Kidney (tissue), 14 donors: ENCODE data around the gene TBL3. TPM values are rescaled to one million over a fixed set of nuclear protein-coding genes. Genes with fewer than 3 reads are reported as not detected.

Experiments
- DNase-seq, 5 donors: peaks; one replicate each; pipeline ENCODE4 v3.0.0-alpha.2; 2013 to 2020
- FAIRE-seq: peaks from 2 replicates; lab custom pipeline; 2012; peaks lifted over from hg19 to GRCh38; lab: Jason Lieb, UNC
- H3K27ac ChIP-seq, 2 donors: one replicate each; pipeline ENCODE4 v1.7.0; 2013; ENCODE audit warnings: low read depth in 2 of 2, low read length in 2 of 2, inconsistent platforms in 1 of 2
- H3K27me3 ChIP-seq: one replicate; pipeline ENCODE4 v1.7.1; 2013; ENCODE audit warnings: low read length, inconsistent platforms; ENCODE audit not compliant: control insufficient read depth, insufficient read depth
- H3K36me3 ChIP-seq, 3 donors: one replicate each; pipeline versions ENCODE4 v1.7.0 to v1.7.1; 2013; ENCODE audit warnings: low read length in 3 of 3, control low read depth in 1 of 3, inconsistent platforms in 1 of 3; ENCODE audit not compliant: insufficient read depth in 3 of 3, control insufficient read depth in 2 of 3
- H3K4me1 ChIP-seq, 3 donors: one replicate each; pipeline versions ENCODE4 v1.7.0 to v1.7.1; 2013; ENCODE audit warnings: low read length in 3 of 3, inconsistent platforms in 1 of 3, low read depth in 1 of 3; ENCODE audit not compliant: control insufficient read depth in 2 of 3, insufficient read depth in 2 of 3
- H3K4me3 ChIP-seq, 3 donors: one replicate each; pipeline versions ENCODE4 v1.7.0 to v1.8.1; 2013; ENCODE audit warnings: low read length in 3 of 3, control low read depth in 1 of 3, inconsistent platforms in 1 of 3
- H3K9ac ChIP-seq, 3 donors: one replicate each; pipeline versions ENCODE4 v1.7.0 to v1.7.1; 2013; ENCODE audit warnings: low read length in 3 of 3, control low read depth in 1 of 3, inconsistent platforms in 1 of 3
- H3K9me3 ChIP-seq, 3 donors: one replicate each; pipeline versions ENCODE4 v1.7.0 to v1.7.1; 2013; ENCODE audit warnings: low read length in 3 of 3, control low read depth in 1 of 3, inconsistent platforms in 1 of 3; ENCODE audit not compliant: control insufficient read depth in 2 of 3, insufficient read depth in 1 of 3
- intact Hi-C: fragments of 100-400 bp; cut with DNase I; formaldehyde crosslinking; loops from one replicate; pipeline ENCODE4 v1.11.1; 2022
- polyA plus RNA-seq: library from polyadenylated mRNA; stranded (reverse); fragments of 350-450 nt; fragmentation: Illumina TruSeq; extraction: RNeasy Lipid Tissue Mini Kit (QIAGEN cat#74804); gene quantifications from one replicate; pipeline ENCODE4 v1.2.3, GENCODE V29; 2014; ENCODE audit warnings: low read depth, low replicate concordance; ENCODE audit not compliant: insufficient read depth
- total RNA-seq: library from RNA; stranded (reverse); fragmentation: NEBNext Ultra II Directional; extraction: Animal tissue kit (Norgen Biotek cat#: 25700); gene quantifications from one replicate; pipeline ENCODE4 v1.2.1, GENCODE V29; 2021
- TF ChIP-seq, protein P1 (sequence below): IDR thresholded peaks from 3 replicates; pipeline ENCODE4 v1.5.1; 2012; ENCODE audit warnings: mild to moderate bottlenecking, moderate library complexity, borderline replicate concordance; ENCODE audit not compliant: insufficient read depth; ENCODE audit errors: extremely low read depth
- donor health status: control.
- donor health status: control.
- donor health status: control.
- donor health status: control.
- donor health status: control.
- donor health status: DM: yes; HTN: yes; CAD: no.
- donor health status: Normal renal cell carcinoma (clear cell type).

The TBL3 gene
- total and polyA plus RNA-seq, 2 donors from 2014 or later = 33.3 to 38.5 TPM

DNA sequence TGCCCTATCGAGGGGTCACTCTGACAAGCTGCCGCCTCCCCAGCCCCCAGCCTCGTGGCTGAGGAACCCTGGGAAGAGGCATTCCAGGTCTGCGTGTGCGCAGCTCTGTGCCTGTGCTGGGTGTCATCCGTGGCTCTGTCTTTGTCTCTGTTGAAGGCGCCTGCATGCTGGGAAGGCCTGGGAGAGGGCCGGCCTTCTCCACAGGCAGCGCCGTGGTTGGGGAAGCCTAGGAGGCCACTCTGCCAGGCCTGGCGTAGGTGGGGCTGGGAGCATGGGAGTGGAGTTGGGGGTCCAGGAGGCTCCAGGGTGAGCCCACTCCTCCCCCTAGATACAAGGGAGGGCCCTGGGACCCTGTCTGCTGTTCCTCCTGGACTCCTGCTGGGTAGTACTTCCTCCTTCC, 58.2 kb downstream of the TBL3 start:
- Histone ChIP-seq H3K27me3 (no peaks in the 10 kb centered on the region), H3K9ac (no peak overlapping the region), H3K4me3 (peak overlapping the region in 1 of 3 donors; percentile 82), H3K4me1 (peaks cover 0 to 30% (median 0%) of the 10 kb centered on the region in 3 donors), H3K36me3 (no peaks in the 10 kb centered on the region), H3K27ac (no peak overlapping the region), H3K9me3 (no peaks in the 10 kb centered on the region)
- DNase-seq (no peak), FAIRE-seq (no peak)
- TF ChIP-seq, protein P1, sequence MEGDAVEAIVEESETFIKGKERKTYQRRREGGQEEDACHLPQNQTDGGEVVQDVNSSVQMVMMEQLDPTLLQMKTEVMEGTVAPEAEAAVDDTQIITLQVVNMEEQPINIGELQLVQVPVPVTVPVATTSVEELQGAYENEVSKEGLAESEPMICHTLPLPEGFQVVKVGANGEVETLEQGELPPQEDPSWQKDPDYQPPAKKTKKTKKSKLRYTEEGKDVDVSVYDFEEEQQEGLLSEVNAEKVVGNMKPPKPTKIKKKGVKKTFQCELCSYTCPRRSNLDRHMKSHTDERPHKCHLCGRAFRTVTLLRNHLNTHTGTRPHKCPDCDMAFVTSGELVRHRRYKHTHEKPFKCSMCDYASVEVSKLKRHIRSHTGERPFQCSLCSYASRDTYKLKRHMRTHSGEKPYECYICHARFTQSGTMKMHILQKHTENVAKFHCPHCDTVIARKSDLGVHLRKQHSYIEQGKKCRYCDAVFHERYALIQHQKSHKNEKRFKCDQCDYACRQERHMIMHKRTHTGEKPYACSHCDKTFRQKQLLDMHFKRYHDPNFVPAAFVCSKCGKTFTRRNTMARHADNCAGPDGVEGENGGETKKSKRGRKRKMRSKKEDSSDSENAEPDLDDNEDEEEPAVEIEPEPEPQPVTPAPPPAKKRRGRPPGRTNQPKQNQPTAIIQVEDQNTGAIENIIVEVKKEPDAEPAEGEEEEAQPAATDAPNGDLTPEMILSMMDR = no peak
- intact Hi-C loops = no loop called here

DNA sequence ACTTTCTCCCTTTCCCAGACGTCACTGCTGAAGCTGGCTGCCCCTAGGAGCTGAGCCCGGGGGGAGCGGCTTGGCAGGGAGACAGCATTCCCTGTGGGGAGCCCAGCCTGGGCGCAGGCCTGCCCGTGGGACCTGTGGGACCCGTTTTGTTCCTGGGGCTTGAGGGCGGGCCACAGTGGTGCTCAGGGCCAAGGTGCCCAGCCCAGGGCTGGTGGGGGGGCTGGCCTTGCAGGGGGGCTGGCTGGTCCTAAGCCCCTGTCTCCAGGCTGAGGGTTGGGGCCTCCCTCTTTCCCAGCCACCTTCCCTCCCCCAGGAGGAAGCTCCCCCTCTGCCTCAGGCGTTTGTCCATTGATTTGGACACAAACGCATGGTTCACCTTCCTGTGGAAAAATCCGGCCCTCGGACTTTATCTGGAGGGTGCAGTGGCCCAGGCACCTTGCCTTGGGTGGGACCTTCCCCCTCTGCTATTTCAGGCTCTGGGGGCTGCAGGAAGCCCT, 59.3 kb downstream of the TBL3 start:
- H3K27me3 ChIP-seq = no peaks in the 10 kb centered on the region
- no peak overlapping the region for H3K9ac ChIP-seq
- peaks cover 0 to 30% (median 0%) of the 10 kb centered on the region in 3 donors for H3K4me1 ChIP-seq
- intact Hi-C loops = no loop called here
- DNase-seq (peak in 1 of 5 donors; percentile 80), FAIRE-seq (no peak)
- H3K36me3 ChIP-seq = no peaks in the 10 kb centered on the region
- peak overlapping the region in 1 of 2 donors; percentile 49 for H3K27ac ChIP-seq
- TF ChIP-seq, protein P1 = no peak
- H3K9me3 ChIP-seq = no peaks in the 10 kb centered on the region
- H3K4me3 ChIP-seq = no peak overlapping the region

Other genes with a start within 250 kb of the TBL3 start
- gene NME3, start 200.5 kb upstream of the TBL3 start, total RNA-seq = 70.8 TPM
- gene NME3, start 200.5 kb upstream of the TBL3 start, polyA plus RNA-seq = 123 TPM
- gene EME2, start 199.2 kb upstream of the TBL3 start, total RNA-seq = 23.8 TPM
- gene EME2, start 199.2 kb upstream of the TBL3 start, polyA plus RNA-seq = 5.1 TPM
- gene MRPS34, start 198.9 kb upstream of the TBL3 start, total RNA-seq = 61.7 TPM
- gene MRPS34, start 198.9 kb upstream of the TBL3 start, polyA plus RNA-seq = 187 TPM
- 57.7 TPM for gene SPSB3, start 189.5 kb upstream of the TBL3 start, total RNA-seq
- 55.1 TPM for gene SPSB3, start 189.5 kb upstream of the TBL3 start, polyA plus RNA-seq
- 42.8 TPM for gene NUBP2, start 189.1 kb upstream of the TBL3 start, total RNA-seq
- gene NUBP2, start 189.1 kb upstream of the TBL3 start, polyA plus RNA-seq = 71.1 TPM
- 1.4 TPM for gene IGFALS, start 178.3 kb upstream of the TBL3 start, total RNA-seq
- 2.9 TPM for gene IGFALS, start 178.3 kb upstream of the TBL3 start, polyA plus RNA-seq
- gene HAGH, start 145.2 kb upstream of the TBL3 start, total RNA-seq = 48.1 TPM
- gene HAGH, start 145.2 kb upstream of the TBL3 start, polyA plus RNA-seq = 258 TPM
- gene FAHD1, start 144.8 kb upstream of the TBL3 start, total RNA-seq = 36.4 TPM
- 108 TPM for gene FAHD1, start 144.8 kb upstream of the TBL3 start, polyA plus RNA-seq
- gene MEIOB, start 99.9 kb upstream of the TBL3 start, total RNA-seq = 0.16 TPM
- gene MEIOB, start 99.9 kb upstream of the TBL3 start, polyA plus RNA-seq = 1.4 TPM
- 0.19 TPM for gene HS3ST6, start 53.6 kb upstream of the TBL3 start, total RNA-seq
- gene HS3ST6, start 53.6 kb upstream of the TBL3 start, polyA plus RNA-seq = 0.73 TPM
- 32.0 TPM for gene MSRB1, start 28.9 kb upstream of the TBL3 start, total RNA-seq
- gene MSRB1, start 28.9 kb upstream of the TBL3 start, polyA plus RNA-seq = 189 TPM
- gene RPL3L, start 17.4 kb upstream of the TBL3 start, total RNA-seq = not detected
- gene RPL3L, start 17.4 kb upstream of the TBL3 start, polyA plus RNA-seq = not detected
- gene NDUFB10, start 12.5 kb upstream of the TBL3 start, total RNA-seq = 123 TPM
- gene NDUFB10, start 12.5 kb upstream of the TBL3 start, polyA plus RNA-seq = 432 TPM
- gene RPS2, start 7.2 kb upstream of the TBL3 start, total RNA-seq = 1,550 TPM
- gene RPS2, start 7.2 kb upstream of the TBL3 start, polyA plus RNA-seq = 2,018 TPM
- gene RNF151, start 5.2 kb upstream of the TBL3 start, total RNA-seq = not detected
- not detected for gene RNF151, start 5.2 kb upstream of the TBL3 start, polyA plus RNA-seq
- gene NOXO1, start 9.4 kb downstream of the TBL3 start, total RNA-seq = 0.57 TPM
- gene NOXO1, start 9.4 kb downstream of the TBL3 start, polyA plus RNA-seq = 0.58 TPM
- gene GFER, start 12.1 kb downstream of the TBL3 start, total RNA-seq = 25.0 TPM
- gene GFER, start 12.1 kb downstream of the TBL3 start, polyA plus RNA-seq = 45.6 TPM
- 2.2 TPM for gene SYNGR3, start 17.9 kb downstream of the TBL3 start, total RNA-seq
- gene SYNGR3, start 17.9 kb downstream of the TBL3 start, polyA plus RNA-seq = 4.6 TPM
- 34.9 TPM for gene ZNF598, start 37.8 kb downstream of the TBL3 start, total RNA-seq
- 14.3 TPM for gene ZNF598, start 37.8 kb downstream of the TBL3 start, polyA plus RNA-seq
- gene NPW, start 47.7 kb downstream of the TBL3 start, total RNA-seq = not detected
- not detected for gene NPW, start 47.7 kb downstream of the TBL3 start, polyA plus RNA-seq
- 238 TPM for gene NHERF2, start 54.8 kb downstream of the TBL3 start, total RNA-seq
- gene NHERF2, start 54.8 kb downstream of the TBL3 start, polyA plus RNA-seq = 405 TPM
- 15.3 TPM for gene NTHL1, start 75.8 kb downstream of the TBL3 start, total RNA-seq
- 36.0 TPM for gene NTHL1, start 75.8 kb downstream of the TBL3 start, polyA plus RNA-seq
- 151 TPM for gene TSC2, start 75.9 kb downstream of the TBL3 start, total RNA-seq
- gene TSC2, start 75.9 kb downstream of the TBL3 start, polyA plus RNA-seq = 40.0 TPM
- gene PKD1, start 163.8 kb downstream of the TBL3 start, total RNA-seq = 88.3 TPM
- 16.2 TPM for gene PKD1, start 163.8 kb downstream of the TBL3 start, polyA plus RNA-seq
- gene RAB26, start 176.6 kb downstream of the TBL3 start, total RNA-seq = 1.5 TPM
- gene RAB26, start 176.6 kb downstream of the TBL3 start, polyA plus RNA-seq = 3.0 TPM
- 66.8 TPM for gene TRAF7, start 183.7 kb downstream of the TBL3 start, total RNA-seq
- 26.1 TPM for gene TRAF7, start 183.7 kb downstream of the TBL3 start, polyA plus RNA-seq
- gene CASKIN1, start 224.6 kb downstream of the TBL3 start, total RNA-seq = 0.66 TPM
- 0.30 TPM for gene CASKIN1, start 224.6 kb downstream of the TBL3 start, polyA plus RNA-seq
- gene MLST8, start 233.4 kb downstream of the TBL3 start, total RNA-seq = 34.0 TPM
- 63.3 TPM for gene MLST8, start 233.4 kb downstream of the TBL3 start, polyA plus RNA-seq
- gene BRICD5, start 238.8 kb downstream of the TBL3 start, total RNA-seq = 7.2 TPM
- gene BRICD5, start 238.8 kb downstream of the TBL3 start, polyA plus RNA-seq = 8.2 TPM
- gene PGP, start 242.8 kb downstream of the TBL3 start, total RNA-seq = 13.5 TPM
- gene PGP, start 242.8 kb downstream of the TBL3 start, polyA plus RNA-seq = 21.2 TPM